ENCODE results near the gene HS3ST5.
"Not testable (repeated sequence)": the region's sequence is repeated elsewhere in the genome, so short reads cannot be mapped to it uniquely, and the experiment has no call there.

HS3ST5 gene

DNA sequence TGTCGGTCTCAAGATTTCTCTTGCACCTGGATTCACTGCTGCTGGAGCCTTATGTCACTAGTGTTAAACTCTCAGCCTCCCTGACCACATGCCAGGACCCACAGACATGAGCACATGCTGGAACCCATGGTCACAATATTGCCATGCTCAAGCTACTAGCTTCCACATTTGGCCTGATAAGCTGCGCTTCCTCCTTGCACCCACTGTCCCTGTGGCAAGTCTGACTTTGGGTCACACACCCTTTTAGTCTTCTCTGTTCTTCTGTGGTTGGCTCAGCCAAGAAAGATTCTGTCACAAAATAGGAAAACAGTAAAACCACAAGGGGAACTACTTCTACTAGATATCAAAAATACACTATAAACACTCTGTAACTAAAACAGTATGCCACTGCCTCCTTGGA is 303.0 kb downstream of the HS3ST5 start:
- no peak for DNase-seq

DNA sequence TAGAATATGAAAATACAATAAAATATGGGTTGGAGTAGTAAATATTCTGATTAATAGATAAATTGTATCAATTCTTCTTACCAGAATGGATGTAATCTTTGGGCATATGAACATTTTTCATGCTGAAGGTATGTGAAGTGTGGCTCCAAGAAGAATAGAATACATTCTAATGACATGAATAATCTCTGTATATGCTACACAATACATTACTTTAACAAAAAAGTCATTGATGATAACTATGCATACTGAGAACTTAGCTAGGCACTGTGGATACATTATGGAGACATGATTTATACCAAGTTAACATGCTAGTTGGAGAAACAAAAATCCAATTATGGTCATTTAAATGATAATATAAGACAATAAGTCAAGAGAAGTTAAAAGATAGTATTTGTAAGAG is 309.2 kb downstream of the HS3ST5 start:
- no peak for DNase-seq

DNA sequence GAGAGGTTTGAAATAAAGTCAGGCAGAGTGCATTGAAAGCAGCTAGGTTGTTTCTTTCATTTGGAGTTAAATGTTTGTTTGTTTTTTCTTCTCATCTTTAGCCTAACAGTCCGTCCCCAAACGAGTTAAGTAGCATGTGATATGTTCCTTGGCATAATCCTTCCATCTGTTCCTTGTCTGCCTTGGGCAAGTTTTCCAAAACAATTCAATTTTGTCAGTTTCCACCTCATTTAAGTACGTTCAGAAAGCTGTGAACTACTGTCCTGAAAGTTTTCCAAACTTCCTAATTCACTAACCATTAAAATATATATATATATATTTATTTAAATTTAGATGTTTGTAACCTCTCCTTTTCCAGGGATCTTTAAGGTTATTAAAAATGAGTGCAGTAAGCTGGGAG is 310.1 kb downstream of the HS3ST5 start:
- no peak for DNase-seq

DNA sequence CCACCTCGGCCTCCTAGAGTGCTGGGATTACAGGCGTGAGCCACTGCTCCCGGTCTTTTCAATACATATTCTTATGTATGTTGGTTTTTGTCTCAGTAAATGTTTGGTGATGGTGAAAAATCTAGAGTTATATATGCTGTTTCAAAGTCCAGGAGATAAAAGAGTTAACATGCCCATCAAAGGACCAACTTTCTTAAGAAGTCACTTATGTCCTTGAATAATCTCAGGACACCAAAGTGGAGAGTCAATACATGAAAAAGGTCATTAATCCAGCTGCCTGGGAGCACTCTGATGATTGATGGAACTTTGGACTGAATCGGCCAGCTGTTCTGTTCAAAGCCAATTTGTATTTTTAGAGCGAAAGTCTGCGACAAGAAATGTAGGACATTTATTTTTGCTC is 312.1 kb downstream of the HS3ST5 start:
- DNase-seq, result no peak

DNA sequence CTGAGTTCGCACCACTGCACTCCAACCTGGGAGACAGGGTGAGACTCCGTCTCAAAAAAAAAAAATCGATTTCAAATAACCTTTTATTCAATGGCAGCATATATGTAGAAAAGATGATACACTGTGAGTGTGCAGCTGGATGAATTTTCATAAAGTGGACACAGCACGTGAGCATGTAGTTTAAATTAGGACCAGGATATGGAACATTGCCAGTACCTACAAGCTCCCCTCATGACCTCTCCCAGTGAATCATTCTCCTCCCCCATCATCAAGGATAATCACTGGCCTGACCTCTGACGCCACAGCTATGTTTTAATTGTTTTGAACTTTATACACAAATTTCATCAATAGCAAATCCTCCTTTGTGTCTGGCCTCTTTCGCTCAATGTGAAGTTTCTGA is 318.1 kb downstream of the HS3ST5 start:
- DNase-seq, result no peak

DNA sequence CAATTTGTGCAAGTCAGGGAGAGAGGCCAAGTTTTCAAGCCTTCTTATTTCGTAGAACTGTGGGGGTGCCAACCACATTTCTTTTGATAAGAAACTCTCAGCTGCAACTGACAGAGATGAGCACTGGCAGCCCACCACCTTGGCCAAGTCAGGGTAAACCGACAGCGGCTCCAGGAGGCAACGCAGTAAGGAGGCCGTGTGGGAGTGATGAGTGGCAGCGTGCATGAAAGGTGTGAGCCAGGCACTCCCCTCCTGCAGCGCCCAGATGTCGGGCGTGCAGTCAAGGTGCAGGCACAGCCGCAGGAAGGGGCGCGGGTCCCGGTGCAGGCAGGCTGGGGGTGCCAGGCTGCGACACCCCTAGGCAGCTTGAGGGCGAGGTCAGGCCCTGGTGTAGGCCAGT is 322.6 kb downstream of the HS3ST5 start:
- no peak for DNase-seq

DNA sequence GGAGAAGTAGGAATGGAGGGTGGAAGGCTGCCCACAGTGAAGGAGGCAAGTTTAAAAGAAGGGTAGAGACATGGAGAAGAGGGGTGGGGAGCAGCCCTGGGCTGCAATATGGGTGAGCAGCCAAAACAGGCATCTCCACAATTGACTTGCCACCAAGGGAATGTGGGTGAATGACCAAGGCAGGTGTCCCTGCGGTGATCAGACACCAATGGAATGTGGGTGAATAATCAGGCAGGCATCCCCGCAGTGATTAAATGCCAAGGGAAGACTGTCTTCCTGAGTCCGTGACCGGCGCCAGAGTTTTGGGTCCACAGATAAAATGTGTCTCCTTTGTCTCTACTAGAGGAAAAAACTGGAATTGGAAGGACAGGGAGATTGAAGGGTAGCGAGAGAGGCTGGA is 325.7 kb downstream of the HS3ST5 start:
- not testable (repeated sequence) for DNase-seq

DNA sequence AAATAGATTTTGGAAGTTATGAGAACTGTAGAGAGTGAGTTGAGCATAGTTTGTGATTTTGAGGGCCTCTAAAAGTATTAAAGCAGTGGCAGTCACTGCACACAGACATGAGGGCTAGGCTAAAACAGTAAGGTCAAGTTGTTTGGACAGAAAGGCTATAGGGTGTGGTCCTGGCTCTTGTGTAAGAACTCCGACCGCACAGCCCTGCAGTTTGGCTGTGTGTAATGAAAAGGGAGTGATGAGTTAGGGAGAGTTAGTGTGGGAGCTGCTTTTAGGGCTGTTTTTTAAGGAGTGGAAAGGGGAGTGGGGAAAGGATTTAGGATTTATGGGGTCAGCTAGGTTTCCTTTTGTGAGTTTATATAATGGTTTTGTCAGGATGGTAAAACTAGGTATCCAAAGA is 328.7 kb downstream of the HS3ST5 start:
- DNase-seq, result not testable (repeated sequence)

DNA sequence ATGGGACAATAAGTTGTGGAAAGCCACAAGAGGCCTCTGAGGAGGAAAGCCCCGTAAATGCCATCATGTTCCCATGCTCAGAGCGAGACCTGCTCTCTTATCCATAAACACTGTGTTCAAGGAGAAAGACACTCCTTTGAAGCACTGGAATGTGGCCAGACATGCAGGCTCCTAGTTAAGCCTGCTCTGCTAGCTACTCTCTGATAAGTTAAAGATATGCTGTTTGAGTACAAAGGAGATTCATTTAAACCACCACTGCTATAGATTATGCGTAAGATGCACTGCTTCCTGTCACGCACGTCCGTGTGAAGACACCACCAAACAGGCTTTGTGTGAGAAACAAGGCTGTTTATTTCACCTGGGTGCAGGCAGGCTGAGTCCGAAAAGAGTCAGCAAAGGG is 331.3 kb downstream of the HS3ST5 start:
- not testable (repeated sequence) for DNase-seq

DNA sequence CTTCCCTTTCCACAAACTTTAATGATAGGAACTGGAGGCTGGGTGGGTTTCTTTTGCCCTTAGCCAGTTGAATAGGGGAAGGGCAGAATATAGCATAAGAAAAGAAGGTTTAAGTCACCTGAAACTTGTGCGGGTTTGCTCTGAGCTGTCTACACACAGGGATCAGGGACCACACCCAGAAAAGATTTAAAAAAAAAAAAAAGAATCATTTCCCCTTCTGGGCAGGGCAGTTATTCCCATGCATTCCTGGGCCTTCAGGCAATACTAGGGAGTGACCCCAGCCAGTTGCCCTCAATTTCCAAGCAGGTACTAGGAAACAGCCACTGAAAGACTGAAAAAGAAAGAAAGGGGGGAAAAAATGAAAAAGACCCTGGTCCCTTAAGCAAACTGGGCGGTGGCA is 332.3 kb downstream of the HS3ST5 start:
- no peak for DNase-seq

DNA sequence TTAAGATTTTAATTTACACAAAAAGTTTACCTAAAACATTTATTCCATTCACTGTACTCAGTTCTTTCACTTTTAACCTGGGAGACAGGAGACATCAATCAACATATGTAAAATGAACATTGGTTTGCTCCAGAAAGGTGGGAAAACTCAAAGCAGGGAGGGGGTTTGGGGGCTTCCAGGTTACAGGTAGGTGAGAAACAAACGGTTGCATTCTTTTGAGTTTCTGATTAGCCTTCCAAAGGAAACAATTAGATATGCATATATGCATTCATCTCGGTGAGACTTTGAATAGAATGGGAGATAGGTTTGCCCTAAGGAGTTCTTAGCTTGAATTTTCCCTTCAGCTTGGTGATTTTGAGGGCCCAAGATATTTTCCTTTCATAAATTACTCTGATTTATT is 333.6 kb downstream of the HS3ST5 start:
- DNase-seq, result no peak

DNA sequence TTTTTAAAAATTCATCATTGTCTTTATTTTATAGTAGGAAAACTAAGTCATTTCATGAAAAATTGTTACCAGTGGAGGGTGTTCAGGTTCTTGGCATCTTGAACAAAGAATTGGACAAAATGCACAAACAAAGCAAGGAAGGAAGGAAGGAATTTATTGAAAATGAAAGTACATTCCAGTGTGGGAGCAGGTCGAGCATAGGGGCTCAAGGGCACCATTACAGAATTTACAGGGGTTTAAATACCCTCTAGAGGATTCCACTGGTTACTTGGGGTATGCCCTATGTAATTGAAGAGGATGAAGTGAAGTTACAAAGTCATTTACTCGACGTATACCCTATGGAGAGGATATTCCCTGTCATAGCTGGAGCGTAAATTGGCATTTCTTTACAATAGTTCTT is 334.5 kb downstream of the HS3ST5 start:
- no peak for DNase-seq

DNA sequence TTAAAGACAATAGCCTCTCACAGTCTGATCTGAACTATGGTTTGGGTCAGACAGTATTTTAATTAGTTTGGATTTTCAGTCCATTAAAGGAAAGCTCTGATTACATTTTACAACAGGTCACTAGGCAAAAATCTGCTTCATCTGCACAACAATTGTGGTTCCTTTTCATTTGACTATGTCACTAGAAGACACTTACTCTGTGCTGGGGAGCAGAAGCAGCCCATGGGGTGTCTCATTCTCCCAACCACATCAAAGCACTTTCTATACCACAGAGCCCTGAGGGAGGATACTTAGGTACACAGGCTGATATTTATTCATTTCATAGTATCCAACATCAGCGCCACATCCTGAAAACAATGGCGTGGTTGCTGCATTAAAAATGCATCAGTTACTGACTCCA is 335.3 kb downstream of the HS3ST5 start:
- DNase-seq, result no peak

All from NCI-H2171 (cell line).